ENCODE measurements around the gene HOXC11. TPM values are rescaled to one million over a fixed set of nuclear protein-coding genes. Genes with fewer than 3 reads are reported as not detected.

The HOXC11 gene
- total RNA-seq, 2 donors from 2014 or later: not detected

GRCh38 chr12:54014377-54015017, 41.6 kb downstream of the HOXC11 start:
- Histone ChIP-seq H3K9ac (ENCODE audit: low read depth in 2 of 2, low read length in 2 of 2) (no peak overlapping the region), H3K27me3 (peaks cover 95% of the 10 kb centered on the region), H3K4me1 (peaks cover 6% of the 10 kb centered on the region), H3K27ac (no peak overlapping the region), H3K9me3 (no peaks in the 10 kb centered on the region), H3K36me3 (no peaks in the 10 kb centered on the region), H3K4me3 (no peak overlapping the region)
- no peak for TF ChIP-seq CTCF (IDR thresholded peaks at IDR 0.05)
- intact Hi-C loops (cut with DNase I): no loop called here
- DNase-seq: no peak

GRCh38 chr12:54015018-54015931, 42.3 kb downstream of the HOXC11 start:
- Histone ChIP-seq H3K9me3 (no peaks in the 10 kb centered on the region), H3K27ac (no peak overlapping the region), H3K9ac (ENCODE audit: low read depth in 2 of 2, low read length in 2 of 2) (no peak overlapping the region), H3K4me3 (no peak overlapping the region), H3K27me3 (peaks cover 95% of the 10 kb centered on the region), H3K36me3 (no peaks in the 10 kb centered on the region), H3K4me1 (peaks cover 6% of the 10 kb centered on the region)
- DNase-seq: no peak
- intact Hi-C loops (cut with DNase I): no loop called here
- TF ChIP-seq CTCF (IDR thresholded peaks at IDR 0.05): no peak

GRCh38 chr12:54016051-54016450, 43.1 kb downstream of the HOXC11 start:
- H3K9me3 ChIP-seq: no peaks in the 10 kb centered on the region
- no peak overlapping the region for H3K9ac ChIP-seq (ENCODE audit: low read depth in 2 of 2, low read length in 2 of 2)
- intact Hi-C loops (cut with DNase I): no loop called here
- H3K27ac ChIP-seq: no peak overlapping the region
- H3K36me3 ChIP-seq: no peaks in the 10 kb centered on the region
- no peak overlapping the region for H3K4me3 ChIP-seq
- H3K4me1 ChIP-seq: peaks cover 6% of the 10 kb centered on the region
- peaks cover 96% of the 10 kb centered on the region for H3K27me3 ChIP-seq
- DNase-seq: no peak
- TF ChIP-seq CTCF (IDR thresholded peaks at IDR 0.05): no peak

GRCh38 chr12:54016478-54016964, 43.6 kb downstream of the HOXC11 start:
- DNase-seq: peak; percentile 40
- Histone ChIP-seq H3K36me3 (no peaks in the 10 kb centered on the region), H3K9ac (ENCODE audit: low read depth in 2 of 2, low read length in 2 of 2) (no peak overlapping the region), H3K9me3 (no peaks in the 10 kb centered on the region), H3K4me1 (peaks cover 6% of the 10 kb centered on the region), H3K4me3 (no peak overlapping the region), H3K27me3 (peaks cover 97% of the 10 kb centered on the region), H3K27ac (no peak overlapping the region)
- TF ChIP-seq CTCF (IDR thresholded peaks at IDR 0.05): no peak
- intact Hi-C loops (cut with DNase I): no loop called here

GRCh38 chr12:54017027-54017788, 44.3 kb downstream of the HOXC11 start:
- TF ChIP-seq CTCF (IDR thresholded peaks at IDR 0.05): no peak
- Histone ChIP-seq H3K27ac (no peak overlapping the region), H3K4me1 (peaks cover 6% of the 10 kb centered on the region), H3K27me3 (peaks cover 97% of the 10 kb centered on the region), H3K9ac (ENCODE audit: low read depth in 2 of 2, low read length in 2 of 2) (peak overlapping the region; percentile 40 to 73), H3K36me3 (no peaks in the 10 kb centered on the region), H3K9me3 (no peaks in the 10 kb centered on the region), H3K4me3 (peak overlapping the region; percentile 21)
- DNase-seq: no peak
- intact Hi-C loops (cut with DNase I): no loop called here
